HepG2 (cell line): ENCODE results near the gene OPN5. TPM values are rescaled to one million over a fixed set of nuclear protein-coding genes. Genes with fewer than 3 reads are reported as not detected.

ENCODE experiments used
- ATAC-seq: fragments of 200-7000 bp; cut with Tn5 transposase; 3 replicates; pipeline ENCODE4 v1.9.1; 2020; ENCODE audit warnings: mild to moderate bottlenecking, moderate library complexity
- BruUV-seq: library from RNA; stranded (reverse); fragments of 400-500 nt; replicated peaks from 2 replicates; lab custom pipeline; 2021; lab: Mats Ljungman, UMichigan
- CTCF ChIA-PET: fragments of 300-600 bp; formaldehyde crosslinking; extraction: SDS; loops from one replicate; lab custom pipeline; 2021; ENCODE audit warnings: low total read pairs, inconsistent platforms, low intra/inter-chr PET ratio; lab: Yijun Ruan, JAX
- POLR2A ChIA-PET: fragments of 350-600 bp; sonication (Branson Sonifier 250); formaldehyde crosslinking; loops from one replicate; lab custom pipeline; 2020; ENCODE audit warnings: antibody characterized with exemption, inconsistent platforms; lab: Yijun Ruan, JAX
- DNase-seq: peaks from one replicate; pipeline ENCODE4 v3.0.0-alpha.2; 2015; ENCODE audit warnings: low spot score
- FAIRE-seq: peaks from 3 replicates; lab custom pipeline; 2011; peaks lifted over from hg19 to GRCh38; lab: Jason Lieb, UNC
- H2AFZ ChIP-seq: one replicate; pipeline ENCODE4 v1.6.1; 2011; ENCODE audit warnings: low read length, inconsistent platforms
- H3K27ac ChIP-seq: fragments of 300-600 bp; 3 replicates; pipeline ENCODE4 v1.8.0; 2011; ENCODE audit warnings: mixed run types, mild to moderate bottlenecking, mixed read lengths, low read length, inconsistent platforms; ENCODE audit not compliant: insufficient read depth; ENCODE audit errors: extremely low read length
- H3K27me3 ChIP-seq, 2 experiments: fragments of 200-600 bp in 1 of 2; 2 replicates in 1 of 2; 3 replicates in 1 of 2; pipeline versions ENCODE4 v1.6.0 to v1.8.0; 2011; ENCODE audit warnings: low read length in 2 of 2, mild to moderate bottlenecking in 2 of 2, moderate library complexity in 2 of 2, inconsistent platforms in 1 of 2; ENCODE audit not compliant: insufficient read depth in 2 of 2, control insufficient read depth in 1 of 2
- H3K36me3 ChIP-seq, 2 experiments: fragments of 200-600 bp in 1 of 2; replicated peaks in 1 of 2; 2 replicates in 1 of 2; 3 replicates in 1 of 2; pipeline versions ENCODE4 v1.5.1 to v1.8.0; 2011; ENCODE audit warnings: low read length in 2 of 2, inconsistent platforms in 1 of 2; ENCODE audit not compliant: insufficient read depth in 2 of 2, control insufficient read depth in 1 of 2
- H3K4me1 ChIP-seq: 2 replicates; pipeline ENCODE4 v1.5.1; 2012; ENCODE audit warnings: low read length, inconsistent platforms; ENCODE audit not compliant: insufficient read depth
- H3K4me2 ChIP-seq: 2 replicates; pipeline ENCODE4 v1.6.0; 2011; ENCODE audit warnings: low read depth, low read length, inconsistent platforms
- H3K4me3 ChIP-seq, 3 experiments: fragments of 200-600 bp in 1 of 3; sonication (generic), shearing (Covaris generic) in 1 of 3; replicated peaks in 1 of 3; 2 replicates each; pipeline ENCODE4 v1.5.1; 2011 to 2016; ENCODE audit warnings: low read length in 3 of 3, inconsistent platforms in 2 of 3, low read depth in 2 of 3, mild to moderate bottlenecking in 2 of 3, control low read depth in 1 of 3, mixed read lengths in 1 of 3; ENCODE audit not compliant: insufficient read depth in 1 of 3
- H3K79me2 ChIP-seq: one replicate; pipeline ENCODE4 v1.6.1; 2011; ENCODE audit warnings: low read length, inconsistent platforms; ENCODE audit not compliant: insufficient read depth
- H3K9ac ChIP-seq: 2 replicates; pipeline ENCODE4 v1.6.0; 2011; ENCODE audit warnings: mild to moderate bottlenecking, low read depth, low read length, inconsistent platforms; ENCODE audit not compliant: insufficient read depth
- H3K9me3 ChIP-seq: 2 replicates; pipeline ENCODE4 v1.5.1; 2012; ENCODE audit warnings: mild to moderate bottlenecking, low read length
- H4K20me1 ChIP-seq: 2 replicates; pipeline ENCODE4 v1.6.0; 2011; ENCODE audit warnings: inconsistent platforms, mild to moderate bottlenecking, low read length, moderate library complexity; ENCODE audit not compliant: insufficient read depth
- JUN ChIP-seq: sonication (generic); formaldehyde crosslinking; IDR thresholded peaks from 2 replicates; pipeline ENCODE4 v1.4.0; 2020; ENCODE audit warnings: mild to moderate bottlenecking, missing genetic modification reagents
- MAFK ChIP-seq, 2 experiments: IDR thresholded peaks in 1 of 2; conservative IDR thresholded peaks in 1 of 2; 2 replicates each; pipeline ENCODE4 v1.6.1; 2011; ENCODE audit warnings: improper control_type of control experiment in 2 of 2, low read length in 2 of 2
- MIXL1 ChIP-seq: IDR thresholded peaks from 2 replicates; pipeline ENCODE4 v1.6.1; 2016
- NR1H2 ChIP-seq: sonication (generic); formaldehyde crosslinking; IDR thresholded peaks from 2 replicates; pipeline ENCODE4 v1.8.1; 2022; ENCODE audit warnings: low read depth, missing genetic modification reagents, borderline replicate concordance
- RBM22 ChIP-seq: fragments of 200-400 bp; formaldehyde crosslinking; optimal IDR thresholded peaks from 2 replicates; pipeline ENCODE3; 2017; ENCODE audit warnings: mild to moderate bottlenecking, low read length, moderate library complexity
- SIN3A ChIP-seq: IDR thresholded peaks from 2 replicates; pipeline ENCODE4 v1.6.1; 2011; ENCODE audit warnings: low read depth, mild to moderate bottlenecking, control low read depth, low read length, borderline replicate concordance
- SOX6 ChIP-seq, 2 experiments: fragments of 450-650 bp in 1 of 2; sonication (generic) in 1 of 2; formaldehyde crosslinking in 1 of 2; IDR thresholded peaks; 2 replicates each; pipeline versions ENCODE4 v1.4.0 to v1.6.1; 2017 to 2020; ENCODE audit warnings: antibody characterized with exemption in 1 of 2, mild to moderate bottlenecking in 1 of 2, missing genetic modification reagents in 1 of 2
- SP140L ChIP-seq: sonication (generic); formaldehyde crosslinking; IDR thresholded peaks from 2 replicates; pipeline ENCODE4 v1.4.0; 2020; ENCODE audit warnings: missing genetic modification reagents, borderline replicate concordance
- SPEN ChIP-seq: sonication (generic); formaldehyde crosslinking; IDR thresholded peaks from 2 replicates; pipeline ENCODE4 v1.5.1; 2020; ENCODE audit warnings: low read depth, mild to moderate bottlenecking, missing genetic modification reagents
- STAG1 ChIP-seq: sonication (generic); formaldehyde crosslinking; IDR thresholded peaks from 2 replicates; pipeline ENCODE4 v1.4.0; 2020; ENCODE audit warnings: missing genetic modification reagents
- WIZ ChIP-seq: sonication (generic); formaldehyde crosslinking; IDR thresholded peaks from 2 replicates; pipeline ENCODE4 v1.5.1; 2020; ENCODE audit warnings: mild to moderate bottlenecking, missing genetic modification reagents
- ZKSCAN5 ChIP-seq: sonication (generic); formaldehyde crosslinking; IDR thresholded peaks from 2 replicates; pipeline ENCODE4 v1.5.1; 2020; ENCODE audit warnings: mild to moderate bottlenecking, missing genetic modification reagents
- WGBS: methylation state at CpG from one replicate; pipeline ENCODE4 v1.1.6; 2017; ENCODE audit warnings: low lambda C conversion rate; 5-methylcytosine and 5-hydroxymethylcytosine counted together
- in situ Hi-C: cut with HindIII; loops from 2 replicates; pipeline ENCODE4 v1.10.0; 2017; ENCODE audit warnings: low pct_unique_long_range_greater_than_20kb; ENCODE audit not compliant: extremely low pct_ligation_motif_present
- intact Hi-C: fragments of 100-400 bp; cut with micrococcal nuclease; formaldehyde crosslinking; loops from one replicate; pipeline ENCODE4 v1.10.0; 2022; ENCODE audit not compliant: unreplicated experiment
- polyA plus RNA-seq, 8 experiments: library from polyadenylated mRNA; depleted of rRNA in 3 of 8; stranded (reverse) in 7 of 8; unstranded in 1 of 8; fragments of >200 nt; fragmentation: Illumina TruSeq in 4 of 8; extraction: Trizol in 4 of 8; gene quantifications; 2 replicates each; pipeline versions ENCODE4 v1.2.1 to v1.2.3, GENCODE V29; 2011 to 2016; ENCODE audit warnings: low read depth in 4 of 8, missing spikeins in 1 of 8, mixed read lengths in 1 of 8; ENCODE audit not compliant: insufficient read depth in 1 of 8
- total RNA-seq, 5 experiments: library from RNA; depleted of rRNA; stranded (reverse); fragments of >200 nt; fragmentation: Illumina TruSeq; extraction: Trizol; gene quantifications; 2 replicates each; pipeline ENCODE4 v1.2.3, GENCODE V29; 2016; ENCODE audit warnings: low read depth in 1 of 5
- TF ChIP-seq, protein P1 (sequence below): sonication (generic); formaldehyde crosslinking; IDR thresholded peaks from 2 replicates; pipeline ENCODE4 v1.5.0; 2020; ENCODE audit warnings: mild to moderate bottlenecking, missing genetic modification reagents, moderate library complexity

OPN5 gene
- total and polyA plus RNA-seq, 2 of the 13 experiments (the other 11 are each of a cell fraction or from before 2014, with no cell fraction given): not detected

- FAIRE-seq (no peak), DNase-seq (peak; percentile 16), ATAC-seq (peak; percentile 93)
- intact Hi-C loops (no loop called here), in situ Hi-C loops (no loop called here)
- Histone ChIP-seq H3K27ac (no peak overlapping the region), H3K27me3 (peaks cover 0 to 8% of the 10 kb centered on the region in 2 experiments; a peak in 2 of 5 replicates), H3K36me3 (no peaks in the 10 kb centered on the region), H3K9ac (no peak overlapping the region), H3K79me2 (no peaks in the 10 kb centered on the region), H3K4me3 (no peak overlapping the region), H4K20me1 (no peaks in the 10 kb centered on the region), H2AFZ (no peak overlapping the region), H3K4me1 (no peaks in the 10 kb centered on the region), H3K4me2 (no peak overlapping the region), H3K9me3 (no peaks in the 10 kb centered on the region)
- no TSS peak for BruUV-seq
- ChIA-PET POLR2A (no interaction called here), CTCF (no interaction called here)
- WGBS: 0% methylated on average over 3 of the region's 3 CpGs
- TF ChIP-seq, protein P1, sequence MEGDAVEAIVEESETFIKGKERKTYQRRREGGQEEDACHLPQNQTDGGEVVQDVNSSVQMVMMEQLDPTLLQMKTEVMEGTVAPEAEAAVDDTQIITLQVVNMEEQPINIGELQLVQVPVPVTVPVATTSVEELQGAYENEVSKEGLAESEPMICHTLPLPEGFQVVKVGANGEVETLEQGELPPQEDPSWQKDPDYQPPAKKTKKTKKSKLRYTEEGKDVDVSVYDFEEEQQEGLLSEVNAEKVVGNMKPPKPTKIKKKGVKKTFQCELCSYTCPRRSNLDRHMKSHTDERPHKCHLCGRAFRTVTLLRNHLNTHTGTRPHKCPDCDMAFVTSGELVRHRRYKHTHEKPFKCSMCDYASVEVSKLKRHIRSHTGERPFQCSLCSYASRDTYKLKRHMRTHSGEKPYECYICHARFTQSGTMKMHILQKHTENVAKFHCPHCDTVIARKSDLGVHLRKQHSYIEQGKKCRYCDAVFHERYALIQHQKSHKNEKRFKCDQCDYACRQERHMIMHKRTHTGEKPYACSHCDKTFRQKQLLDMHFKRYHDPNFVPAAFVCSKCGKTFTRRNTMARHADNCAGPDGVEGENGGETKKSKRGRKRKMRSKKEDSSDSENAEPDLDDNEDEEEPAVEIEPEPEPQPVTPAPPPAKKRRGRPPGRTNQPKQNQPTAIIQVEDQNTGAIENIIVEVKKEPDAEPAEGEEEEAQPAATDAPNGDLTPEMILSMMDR (CRISPR knock-in tag): 0 out of 2 replicates have a peak, but pooled peaks have one; percentile 24
- peak; percentile 13; the same call in 1 of the 2 replicates for TF ChIP-seq STAG1 (CRISPR knock-in tag)
- TF ChIP-seq MAFK (conservative IDR thresholded peaks at IDR 0.05 in 1 of 2, IDR thresholded peaks at IDR 0.05 in 1 of 2; ENCODE audit: low read length in 2 of 2): no peak
Measured at GRCh38 chr6:47810885-47811284, 29.1 kb downstream of the OPN5 start.

- peaks cover 0 to 8% of the 10 kb centered on the region in 2 experiments; a peak in 2 of 5 replicates for H3K27me3 ChIP-seq
- H4K20me1 ChIP-seq: no peaks in the 10 kb centered on the region
- in situ Hi-C loops: no loop called here
- H3K27ac ChIP-seq: no peak overlapping the region
- no TSS peak for BruUV-seq
- H3K4me1 ChIP-seq: no peaks in the 10 kb centered on the region
- H3K4me3 ChIP-seq: no peak overlapping the region
- 7% methylated on average over 3 of the region's 3 CpGs for WGBS
- DNase-seq (no peak), ATAC-seq (no peak), FAIRE-seq (no peak)
- H2AFZ ChIP-seq: no peak overlapping the region
- CTCF ChIA-PET: no interaction called here
- H3K9ac ChIP-seq: no peak overlapping the region
- H3K4me2 ChIP-seq: no peak overlapping the region
- H3K36me3 ChIP-seq: no peaks in the 10 kb centered on the region
- H3K9me3 ChIP-seq: no peaks in the 10 kb centered on the region
- POLR2A ChIA-PET: no interaction called here
- TF ChIP-seq JUN (CRISPR knock-in tag): no peak
- no peak for TF ChIP-seq SPEN (CRISPR knock-in tag)
- TF ChIP-seq RBM22: no peak
- TF ChIP-seq MIXL1 (CRISPR knock-in tag): no peak
- no peak for TF ChIP-seq NR1H2 (CRISPR knock-in tag)
- no peak for TF ChIP-seq ZKSCAN5 (CRISPR knock-in tag)
- no peak for TF ChIP-seq WIZ (CRISPR knock-in tag)
- TF ChIP-seq SOX6 (IDR thresholded peaks at IDR 0.05): no peak
- no peak for TF ChIP-seq SOX6 (CRISPR knock-in tag; IDR thresholded peaks at IDR 0.05)
- no peak for TF ChIP-seq SIN3A
- no peak for TF ChIP-seq SP140L
- intact Hi-C loops: no loop called here
- H3K79me2 ChIP-seq: no peaks in the 10 kb centered on the region
Measured at GRCh38 chr6:47811443-47811842, 29.6 kb downstream of the OPN5 start.
